ENCODE results near the gene RGL2. TPM values are rescaled to one million over a fixed set of nuclear protein-coding genes. Genes with fewer than 3 reads are reported as not detected.

Gene RGL2
- total RNA-seq, 1 donor from 2014 or later, result 63.9 TPM

- TF ChIP-seq CTCF (IDR thresholded peaks at IDR 0.05), result no peak
- intact Hi-C loops (cut with DNase I), result no loop called here
- Histone ChIP-seq H3K9me3 (no peaks in the 10 kb centered on the region), H3K36me3 (peaks cover 23 to 27% of the 10 kb centered on the region in 2 donors), H3K27ac (no peak overlapping the region), H3K27me3 (no peaks in the 10 kb centered on the region), H3K4me1 (peaks cover 7 to 18% of the 10 kb centered on the region in 2 donors), H3K4me3 (no peak overlapping the region)
- no peak for DNase-seq (ENCODE audit: low spot score in 2 of 2)
Observed at GRCh38 chr6:33301877-33302276, 3.1 kb upstream of the RGL2 start.

- H3K4me1 ChIP-seq, result peaks cover 7 to 18% of the 10 kb centered on the region in 2 donors
- H3K27me3 ChIP-seq, result no peaks in the 10 kb centered on the region
- H3K36me3 ChIP-seq, result peaks cover 33 to 43% of the 10 kb centered on the region in 2 donors
Observed at GRCh38 chr6:33299237-33299944, 649 bp upstream of the RGL2 start.

GRCh38 chr6:33297956-33298772 is 578 bp downstream of the RGL2 start:
- intact Hi-C loops (cut with DNase I), result loop anchor here (1.0 to 5.0 kb wide), 3 partner anchors 15 to 129 kb away; partner anchors contain the start of gene B3GALT4
- H3K4me3 ChIP-seq, result peak overlapping the region; percentile 96 to 97
- H3K27me3 ChIP-seq, result no peaks in the 10 kb centered on the region
- peak overlapping the region; percentile 97 to 98 for H3K27ac ChIP-seq
- H3K9me3 ChIP-seq, result no peaks in the 10 kb centered on the region
- peaks cover 33 to 45% of the 10 kb centered on the region in 2 donors for H3K36me3 ChIP-seq
- no peak for TF ChIP-seq CTCF (IDR thresholded peaks at IDR 0.05)
- peaks cover 7 to 18% of the 10 kb centered on the region in 2 donors for H3K4me1 ChIP-seq
- DNase-seq (ENCODE audit: low spot score in 2 of 2), result peak in 1 of 2 donors; percentile 88

More at GRCh38 chr6:33299237-33299944, 649 bp upstream of the RGL2 start:
- peak; percentile 65 to 76 (median 75) for TF ChIP-seq CTCF (IDR thresholded peaks at IDR 0.05)
- Histone ChIP-seq H3K4me3 (peak overlapping the region; percentile 96 to 97), H3K27ac (peak overlapping the region; percentile 97 to 98), H3K9me3 (no peaks in the 10 kb centered on the region)
- intact Hi-C loops (cut with DNase I), result loop anchor here (1.0 to 5.0 kb wide), 6 partner anchors 10 to 128 kb away; partner anchors contain the start of genes KIFC1, PFDN6, RXRB and SLC39A7
- peak in 1 of 2 donors; percentile 94 for DNase-seq (ENCODE audit: low spot score in 2 of 2)

GRCh38 chr6:33297406-33297955 is 1.3 kb downstream of the RGL2 start:
- intact Hi-C loops (cut with DNase I), result loop anchor here (5.0 kb wide), 1 partner anchor 130 kb away; no protein-coding TSS in a partner anchor
- peak overlapping the region; percentile 97 to 98 for H3K27ac ChIP-seq
- TF ChIP-seq CTCF (IDR thresholded peaks at IDR 0.05), result no peak
- H3K36me3 ChIP-seq, result peaks cover 32 to 45% of the 10 kb centered on the region in 2 donors
- no peaks in the 10 kb centered on the region for H3K9me3 ChIP-seq
- H3K27me3 ChIP-seq, result no peaks in the 10 kb centered on the region
- DNase-seq (ENCODE audit: low spot score in 2 of 2), result no peak
- peaks cover 7 to 18% of the 10 kb centered on the region in 2 donors for H3K4me1 ChIP-seq
- peak overlapping the region; percentile 96 to 97 for H3K4me3 ChIP-seq

- peaks cover 7 to 18% of the 10 kb centered on the region in 2 donors for H3K4me1 ChIP-seq
- H3K4me3 ChIP-seq, result peak overlapping the region; percentile 96 to 97
- H3K27ac ChIP-seq, result peak overlapping the region; percentile 97 to 98
- H3K27me3 ChIP-seq, result no peaks in the 10 kb centered on the region
- no peak for DNase-seq (ENCODE audit: low spot score in 2 of 2)
- peaks cover 34 to 47% of the 10 kb centered on the region in 2 donors for H3K36me3 ChIP-seq
- TF ChIP-seq CTCF (IDR thresholded peaks at IDR 0.05), result no peak
- no peaks in the 10 kb centered on the region for H3K9me3 ChIP-seq
- intact Hi-C loops (cut with DNase I), result loop anchor here (5.0 kb wide), 1 partner anchor 130 kb away; no protein-coding TSS in a partner anchor
Observed at GRCh38 chr6:33296797-33297405, 1.8 kb downstream of the RGL2 start.
